Activated effector memory CD4-positive, alpha-beta T cell treated with Interleukin-2 at 50 U/mL for 16 hours (primary cell): ENCODE results near the gene SGIP1.
"Not testable (repeated sequence)": the region's sequence is repeated elsewhere in the genome, so short reads cannot be mapped to it uniquely, and the experiment has no call there.

Experiments used
- DNase-seq: peaks from one replicate; pipeline ENCODE4 v3.0.0-alpha.2; 2020

SGIP1 gene

DNA sequence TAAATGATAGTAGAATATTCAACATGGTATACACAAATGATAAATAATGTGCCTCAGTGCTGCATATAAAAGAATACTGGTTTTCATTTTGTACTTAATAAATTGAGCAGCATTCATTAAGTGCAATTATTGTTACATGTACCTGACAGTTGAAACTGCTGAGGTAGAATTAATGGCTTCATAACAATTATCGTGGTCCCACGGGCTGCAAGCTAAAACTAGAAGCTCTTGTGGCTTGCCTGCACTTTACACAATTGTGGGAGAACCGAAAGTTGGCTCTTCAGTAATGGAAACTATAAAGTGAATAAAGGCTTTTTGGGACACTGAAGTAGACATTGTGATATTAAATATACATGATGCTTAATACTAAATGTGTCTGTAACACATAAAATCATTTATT is 243.9 kb downstream of the SGIP1 start:
- no peak for DNase-seq

DNA sequence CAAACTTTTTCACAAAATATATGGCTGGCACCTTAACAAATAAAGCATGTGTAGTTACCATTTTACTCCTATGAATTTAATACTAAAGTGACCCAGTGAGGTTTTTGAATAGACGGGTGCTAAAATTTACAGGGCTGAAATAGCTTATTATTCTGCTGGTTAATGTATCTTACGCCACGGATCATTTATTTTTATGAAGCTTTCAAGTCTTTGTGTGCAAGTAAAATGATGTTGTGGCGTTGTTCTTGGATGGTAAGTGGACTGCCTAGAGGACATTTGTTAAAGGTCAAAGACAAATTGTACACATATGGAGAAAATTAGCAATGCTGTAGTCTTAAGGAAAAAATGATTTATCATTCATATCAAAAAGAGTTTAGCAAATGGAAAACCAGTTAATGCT is 244.3 kb downstream of the SGIP1 start:
- DNase-seq: no peak

DNA sequence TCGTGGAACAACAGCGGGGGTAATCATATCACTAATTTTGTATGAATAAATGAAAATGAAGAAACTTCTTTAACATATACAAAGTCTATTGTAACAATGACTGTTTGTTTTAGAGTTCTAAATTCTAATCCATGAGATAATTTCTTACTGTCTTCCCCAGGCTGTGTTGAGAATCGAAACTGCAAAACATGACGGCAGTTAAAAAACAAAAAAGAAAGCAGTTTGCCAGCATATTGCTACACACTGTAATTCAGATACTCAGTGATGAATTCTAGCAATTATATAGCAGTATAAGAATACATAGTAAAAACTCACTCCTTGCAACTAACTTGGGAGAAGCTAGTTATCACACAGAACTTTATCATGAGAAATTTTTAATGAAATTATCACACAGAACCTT is 245.0 kb downstream of the SGIP1 start:
- no peak for DNase-seq

DNA sequence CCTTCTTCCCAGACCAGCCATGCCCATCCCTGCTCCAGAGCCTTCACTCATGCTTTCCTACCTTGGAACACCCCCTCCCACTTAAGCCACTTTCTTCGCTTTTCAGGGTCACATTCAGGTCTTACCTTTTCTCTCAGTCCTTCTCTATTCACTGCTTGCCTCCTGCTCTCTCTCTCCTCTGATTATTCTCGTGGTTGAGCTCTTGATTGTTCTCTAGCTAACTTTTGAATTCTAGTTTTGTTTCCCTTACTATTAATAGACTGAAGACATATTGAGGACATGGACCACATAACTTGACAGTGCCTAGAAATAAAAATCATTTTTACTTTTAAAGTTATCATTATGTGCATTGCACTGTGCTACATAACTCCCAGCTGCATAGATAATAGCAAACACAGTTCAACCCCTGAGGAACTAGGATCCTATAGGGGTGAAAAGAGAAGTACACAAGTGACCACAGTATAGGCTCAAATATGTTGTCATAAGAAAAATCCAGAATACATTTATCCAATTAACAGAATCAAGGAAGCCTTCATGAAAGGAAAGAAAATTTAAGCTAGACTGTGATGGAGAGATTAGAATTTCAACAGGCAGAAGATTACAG is 245.6 kb downstream of the SGIP1 start:
- DNase-seq: no peak

DNA sequence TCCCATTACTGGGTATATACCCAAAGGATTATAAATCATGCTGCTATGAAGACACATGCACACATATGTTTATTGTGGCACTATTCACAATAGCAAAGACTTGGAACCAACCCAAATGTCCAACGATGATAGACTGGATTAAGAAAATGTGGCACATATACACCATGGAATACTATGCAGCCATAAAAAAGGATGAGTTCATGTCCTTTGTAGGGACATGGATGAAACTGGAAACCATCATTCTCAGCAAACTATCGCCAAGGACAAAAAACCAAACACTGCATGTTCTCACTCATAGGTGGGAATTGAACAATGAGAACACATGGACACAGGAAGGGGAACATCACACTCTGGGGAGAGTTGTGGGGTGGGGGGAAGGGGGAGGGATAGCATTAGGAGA is 251.8 kb downstream of the SGIP1 start:
- DNase-seq: not testable (repeated sequence)

DNA sequence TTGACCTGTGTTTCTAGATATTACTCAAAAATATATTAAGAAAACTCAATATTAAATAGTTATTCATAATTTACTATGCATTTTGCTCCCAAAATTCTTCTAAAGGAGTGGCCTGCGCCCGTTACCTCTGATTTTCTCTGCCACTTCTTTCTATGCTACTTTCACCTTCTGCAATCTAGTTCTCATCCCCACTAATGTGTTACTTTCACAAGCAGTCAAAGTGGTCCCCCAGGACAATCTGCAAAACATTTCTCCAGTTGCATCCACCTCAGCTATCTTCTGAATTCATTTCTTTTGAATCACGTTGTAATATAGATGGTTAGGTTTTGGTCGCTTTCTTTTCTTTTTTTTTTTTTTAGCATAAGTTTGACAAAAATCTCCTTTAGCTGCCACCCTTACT is 253.7 kb downstream of the SGIP1 start:
- DNase-seq: no peak

DNA sequence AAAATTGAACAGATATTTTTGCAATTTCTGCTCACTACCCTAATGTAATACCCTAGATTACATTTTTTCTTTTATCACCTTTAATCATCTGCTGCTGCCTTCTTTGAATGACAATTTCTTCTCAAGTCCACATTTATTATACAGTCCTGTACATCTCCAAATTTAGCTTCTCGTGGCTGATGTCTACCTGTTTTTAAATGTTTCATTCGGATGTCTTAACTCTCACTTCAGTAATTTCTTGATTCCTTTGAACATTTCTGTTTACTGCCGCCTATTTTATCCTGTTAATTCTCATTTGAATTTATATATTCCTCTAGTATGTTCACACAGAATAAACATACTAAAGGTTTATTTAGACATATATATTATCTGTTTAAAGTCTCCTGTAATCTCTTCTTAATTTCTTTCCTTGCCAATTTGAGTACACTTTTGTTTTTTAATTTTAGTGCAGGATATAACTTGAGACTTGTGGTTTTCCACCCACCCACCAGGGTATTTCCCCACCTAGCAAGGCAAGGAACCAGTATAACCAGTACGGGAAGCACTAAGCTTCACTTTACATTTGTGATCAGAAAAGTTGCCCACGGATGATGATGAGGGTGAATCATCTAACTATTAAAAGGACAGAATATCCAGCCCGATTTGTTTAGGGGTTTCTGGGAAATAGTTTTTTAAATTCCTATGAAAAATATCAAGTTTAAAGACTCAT is 254.4 kb downstream of the SGIP1 start:
- DNase-seq: no peak

DNA sequence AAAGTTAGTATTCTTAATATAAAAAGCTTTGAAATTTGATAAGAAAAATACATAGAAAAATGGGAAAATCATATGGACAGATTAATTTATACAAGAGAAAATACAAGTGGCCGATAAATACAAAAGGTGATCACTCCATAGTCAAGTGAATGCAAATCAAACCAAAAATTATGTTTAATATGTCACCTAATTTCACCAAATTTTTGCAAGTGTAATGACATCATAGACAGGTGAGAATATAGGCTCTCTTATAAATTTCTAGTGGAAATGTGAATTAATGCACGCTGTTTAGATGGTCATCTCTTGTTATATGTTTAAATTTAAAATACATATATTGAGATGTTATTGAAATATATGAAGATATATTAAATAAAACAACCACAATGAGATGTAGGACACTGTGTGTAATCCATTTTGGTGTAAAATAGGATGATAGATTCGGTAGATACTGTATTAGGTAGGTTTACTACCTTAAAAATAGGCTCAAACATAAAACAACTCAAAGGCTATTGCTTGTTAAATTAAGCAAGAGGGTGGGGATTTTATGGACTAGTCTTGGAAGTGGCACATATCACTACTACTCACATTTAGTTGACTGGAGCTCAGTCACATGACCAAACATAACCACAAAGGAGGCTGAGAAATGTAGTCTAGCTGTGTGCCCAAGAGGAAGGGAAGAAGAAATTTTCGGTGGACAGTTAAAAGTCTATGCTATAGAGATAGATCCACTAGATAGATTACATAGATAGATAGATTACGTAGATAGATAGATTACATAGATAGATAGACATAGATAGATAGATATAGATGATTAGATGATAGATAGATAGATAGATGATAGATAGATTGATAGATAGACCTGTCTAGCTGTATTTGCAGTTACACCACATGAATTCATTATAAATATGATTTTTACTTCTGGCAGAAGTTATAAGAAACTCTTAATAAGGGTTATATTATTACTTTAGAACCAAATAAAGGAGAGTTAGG is 258.0 kb downstream of the SGIP1 start:
- no peak for DNase-seq

DNA sequence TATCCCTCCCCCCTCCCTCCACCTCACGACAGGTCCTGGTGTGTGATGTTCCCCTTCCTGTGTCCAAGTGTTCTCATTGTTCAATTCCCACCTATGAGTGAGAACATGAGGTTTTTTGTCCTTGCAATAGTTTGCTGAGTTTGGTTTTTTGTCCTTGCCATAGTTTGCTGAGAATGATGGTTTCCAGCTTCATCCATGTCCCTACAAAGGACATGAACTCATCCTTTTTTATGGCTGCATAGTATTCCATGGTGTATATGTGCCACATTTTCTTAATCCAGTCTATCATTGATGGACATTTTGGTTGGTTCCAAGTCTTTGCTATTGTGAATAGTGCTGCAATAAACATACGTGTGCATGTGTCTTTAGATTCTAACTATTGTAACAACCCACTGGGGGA is 261.9 kb downstream of the SGIP1 start:
- DNase-seq: not testable (repeated sequence)
